Erythroblast (primary cell): ENCODE measurements around the gene CEP43.

Source experiments
- GATA1 ChIP-seq: IDR thresholded peaks from 2 replicates; pipeline ENCODE4 v1.6.1; 2011; ENCODE audit warnings: low read depth, mild to moderate bottlenecking, control low read depth, low read length, moderate library complexity
- POLR2A ChIP-seq: IDR thresholded peaks from 2 replicates; pipeline ENCODE4 v1.6.1; 2011; ENCODE audit warnings: mild to moderate bottlenecking, low read length

DNA sequence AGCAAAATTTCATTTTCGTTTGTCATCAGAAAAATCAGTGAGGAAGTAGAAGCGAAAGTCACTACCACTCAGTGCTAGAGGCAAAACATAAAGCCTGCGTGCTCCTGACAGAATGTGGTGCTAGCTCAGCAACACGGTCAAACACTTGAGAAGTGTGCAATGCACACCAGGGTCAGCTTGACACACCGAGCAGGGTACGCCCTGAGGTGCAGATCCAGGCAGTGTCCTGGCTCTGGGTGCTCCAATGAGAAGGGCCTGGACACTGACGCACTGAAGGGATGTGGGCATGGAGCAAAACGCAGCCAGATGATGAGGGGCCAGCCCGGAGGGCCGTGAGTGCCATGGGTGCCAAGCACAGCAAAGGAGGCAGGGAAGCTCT, 48.8 kb upstream of the CEP43 start:
- TF ChIP-seq POLR2A (no peak), GATA1 (no peak)
